HL-60 (cell line): Measurements from ENCODE around the gene COCH.

Source experiments
- DNase-seq, 2 experiments: peaks; one replicate each; pipeline ENCODE4 v3.0.0-alpha.2; 2010 to 2020; ENCODE audit warnings: low read depth in 1 of 2, low spot score in 1 of 2
- H3K27ac ChIP-seq: fragments of 250-450 bp; sonication (Bioruptor Pico); replicated peaks from 2 replicates; pipeline ENCODE4 v1.5.1; 2020; ENCODE audit warnings: mild to moderate bottlenecking, moderate library complexity
- H3K27me3 ChIP-seq: fragments of 250-450 bp; sonication (Bioruptor Pico); 2 replicates; pipeline ENCODE4 v1.5.1; 2021; ENCODE audit warnings: mild to moderate bottlenecking, moderate library complexity; ENCODE audit not compliant: insufficient read depth, poor library complexity, severe bottlenecking
- H3K4me3 ChIP-seq: replicated peaks from 2 replicates; pipeline ENCODE4 v1.5.1; 2011; ENCODE audit warnings: mild to moderate bottlenecking, control low read depth, low read length; ENCODE audit not compliant: insufficient read depth
- CTCF ChIP-seq: IDR thresholded peaks from one replicate; pipeline ENCODE4 v1.5.1; 2011; ENCODE audit warnings: low read length, control low read depth, inconsistent platforms; ENCODE audit not compliant: insufficient read depth
- GABPA ChIP-seq: IDR thresholded peaks from 2 replicates; pipeline ENCODE4 v1.6.1; 2012; ENCODE audit warnings: low read depth
- POLR2AphosphoS5 ChIP-seq: IDR thresholded peaks from 2 replicates; pipeline ENCODE4 v1.6.1; 2012; ENCODE audit warnings: low read depth
- REST ChIP-seq: IDR thresholded peaks from 2 replicates; pipeline ENCODE4 v1.6.1; 2012; ENCODE audit warnings: low read depth; ENCODE audit not compliant: insufficient replicate concordance
- SPI1 ChIP-seq: IDR thresholded peaks from 2 replicates; pipeline ENCODE4 v1.6.1; 2012; ENCODE audit warnings: low read depth, mild to moderate bottlenecking, borderline replicate concordance

The COCH gene

GRCh38 chr14:30872602-30873001 is 1.8 kb upstream of the COCH start:
- TF ChIP-seq SPI1 = no peak
- TF ChIP-seq REST = no peak
- no peak for TF ChIP-seq GABPA
- no peak for TF ChIP-seq CTCF
- TF ChIP-seq POLR2AphosphoS5 = no peak
- peaks cover 7% of the 10 kb centered on the region for H3K27me3 ChIP-seq
- no peak overlapping the region for H3K4me3 ChIP-seq
- DNase-seq = no peak
- H3K27ac ChIP-seq = no peak overlapping the region

GRCh38 chr14:30873308-30874119 is 845 bp upstream of the COCH start:
- no peak for DNase-seq
- Histone ChIP-seq H3K4me3 (peak overlapping the region; percentile 62), H3K27ac (no peak overlapping the region), H3K27me3 (peaks cover 7% of the 10 kb centered on the region)
- no peak for TF ChIP-seq SPI1
- TF ChIP-seq GABPA = no peak

- H3K27ac ChIP-seq = no peak overlapping the region
- H3K27me3 ChIP-seq = peaks cover 7% of the 10 kb centered on the region
- H3K4me3 ChIP-seq = peak overlapping the region; percentile 62
- TF ChIP-seq GABPA (no peak), POLR2AphosphoS5 (no peak), SPI1 (no peak), CTCF (no peak), REST (no peak)
- no peak for DNase-seq
These were observed 834 bp downstream of the COCH start for GRCh38 chr14:30874999-30875787.

GRCh38 chr14:30875788-30876053 is 1.4 kb downstream of the COCH start:
- no peak overlapping the region for H3K4me3 ChIP-seq
- no peak for DNase-seq

More at GRCh38 chr14:30875788-30876053, 1.4 kb downstream of the COCH start:
- Histone ChIP-seq H3K27me3 (peaks cover 7% of the 10 kb centered on the region), H3K27ac (no peak overlapping the region)
- TF ChIP-seq SPI1 (no peak), REST (no peak), CTCF (no peak), GABPA (no peak), POLR2AphosphoS5 (no peak)
